Subcutaneous abdominal adipose tissue (tissue), 5 donors: ENCODE results near the gene ATP6V1B1.

ENCODE experiments used
- H3K27ac ChIP-seq: one replicate; pipeline ENCODE4 v1.7.0; 2013; ENCODE audit warnings: low read depth, mild to moderate bottlenecking, inconsistent platforms, low read length, moderate library complexity
- H3K27me3 ChIP-seq, 5 donors: one replicate each; pipeline ENCODE4 v1.7.0; 2013; ENCODE audit warnings: low read length in 5 of 5, inconsistent platforms in 1 of 5; ENCODE audit not compliant: control insufficient read depth in 5 of 5, insufficient read depth in 4 of 5
- H3K36me3 ChIP-seq, 5 donors: one replicate each; pipeline ENCODE4 v1.7.0; 2013; ENCODE audit warnings: low read length in 5 of 5; ENCODE audit not compliant: control insufficient read depth in 5 of 5, insufficient read depth in 5 of 5
- H3K4me1 ChIP-seq, 5 donors: one replicate each; pipeline ENCODE4 v1.7.0; 2013; ENCODE audit warnings: low read length in 5 of 5, mild to moderate bottlenecking in 3 of 5, moderate library complexity in 1 of 5; ENCODE audit not compliant: control insufficient read depth in 5 of 5, insufficient read depth in 5 of 5
- H3K4me3 ChIP-seq, 5 donors: one replicate each; pipeline ENCODE4 v1.7.0; 2013; ENCODE audit warnings: low read length in 5 of 5, low read depth in 1 of 5
- H3K9ac ChIP-seq, 5 donors: one replicate each; pipeline ENCODE4 v1.7.0; 2013; ENCODE audit warnings: low read length in 5 of 5, mild to moderate bottlenecking in 4 of 5, moderate library complexity in 3 of 5
- H3K9me3 ChIP-seq, 5 donors: one replicate each; pipeline ENCODE4 v1.7.0; 2013; ENCODE audit warnings: low read length in 5 of 5; ENCODE audit not compliant: control insufficient read depth in 5 of 5
- donor health status: healthy.
- donor health status: healthy.
- donor health status: healthy.
- donor health status: healthy.
- donor health status: healthy.

The ATP6V1B1 gene

GRCh38 chr2:70979626-70980025 lies 43.9 kb downstream of the ATP6V1B1 start:
- peaks cover 6 to 26% (median 14%) of the 10 kb centered on the region in 5 donors for H3K4me1 ChIP-seq
- H3K36me3 ChIP-seq = peaks cover 0 to 11% (median 9%) of the 10 kb centered on the region in 5 donors
- no peaks in the 10 kb centered on the region for H3K27me3 ChIP-seq
- peak overlapping the region in 1 of 5 donors; percentile 89 for H3K9ac ChIP-seq
- H3K27ac ChIP-seq = peak overlapping the region; percentile 98
- H3K9me3 ChIP-seq = no peaks in the 10 kb centered on the region
- H3K4me3 ChIP-seq = peak overlapping the region in 1 of 5 donors; percentile 49

GRCh38 chr2:70981421-70981820 lies 45.7 kb downstream of the ATP6V1B1 start:
- Histone ChIP-seq H3K9ac (no peak overlapping the region), H3K27me3 (no peaks in the 10 kb centered on the region), H3K36me3 (peaks cover 0 to 20% (median 19%) of the 10 kb centered on the region in 5 donors), H3K27ac (no peak overlapping the region), H3K4me3 (no peak overlapping the region), H3K9me3 (no peaks in the 10 kb centered on the region), H3K4me1 (peaks cover 6 to 36% (median 23%) of the 10 kb centered on the region in 5 donors)

- no peak overlapping the region for H3K4me3 ChIP-seq
- H3K27ac ChIP-seq = no peak overlapping the region
- H3K4me1 ChIP-seq = peaks cover 6 to 33% (median 22%) of the 10 kb centered on the region in 5 donors
- H3K27me3 ChIP-seq = no peaks in the 10 kb centered on the region
- no peaks in the 10 kb centered on the region for H3K9me3 ChIP-seq
- peaks cover 0 to 28% (median 26%) of the 10 kb centered on the region in 5 donors for H3K36me3 ChIP-seq
- no peak overlapping the region for H3K9ac ChIP-seq
These were observed 46.4 kb downstream of the ATP6V1B1 start for GRCh38 chr2:70981866-70982810.

GRCh38 chr2:70982971-70983370 lies 47.3 kb downstream of the ATP6V1B1 start:
- Histone ChIP-seq H3K4me1 (peaks cover 5 to 33% (median 22%) of the 10 kb centered on the region in 5 donors), H3K9me3 (no peaks in the 10 kb centered on the region), H3K4me3 (no peak overlapping the region), H3K27ac (no peak overlapping the region), H3K27me3 (no peaks in the 10 kb centered on the region), H3K36me3 (peaks cover 0 to 34% (median 30%) of the 10 kb centered on the region in 5 donors), H3K9ac (no peak overlapping the region)

GRCh38 chr2:70983506-70984227 lies 48.0 kb downstream of the ATP6V1B1 start:
- no peak overlapping the region for H3K27ac ChIP-seq
- no peaks in the 10 kb centered on the region for H3K9me3 ChIP-seq
- no peak overlapping the region for H3K4me3 ChIP-seq
- no peak overlapping the region for H3K9ac ChIP-seq
- H3K36me3 ChIP-seq = peaks cover 0 to 41% (median 37%) of the 10 kb centered on the region in 5 donors
- no peaks in the 10 kb centered on the region for H3K27me3 ChIP-seq
- peaks cover 3 to 36% (median 22%) of the 10 kb centered on the region in 5 donors for H3K4me1 ChIP-seq

GRCh38 chr2:70984228-70984575 lies 48.5 kb downstream of the ATP6V1B1 start:
- peaks cover 3 to 34% (median 19%) of the 10 kb centered on the region in 5 donors for H3K4me1 ChIP-seq
- H3K9me3 ChIP-seq = no peaks in the 10 kb centered on the region
- H3K4me3 ChIP-seq = no peak overlapping the region
- H3K27me3 ChIP-seq = no peaks in the 10 kb centered on the region
- no peak overlapping the region for H3K9ac ChIP-seq
- no peak overlapping the region for H3K27ac ChIP-seq
- H3K36me3 ChIP-seq = peaks cover 0 to 46% (median 43%) of the 10 kb centered on the region in 5 donors

GRCh38 chr2:70984576-70985282 lies 49.0 kb downstream of the ATP6V1B1 start:
- H3K36me3 ChIP-seq = peaks cover 3 to 52% (median 48%) of the 10 kb centered on the region in 5 donors
- peaks cover 3 to 28% (median 19%) of the 10 kb centered on the region in 5 donors for H3K4me1 ChIP-seq
- H3K4me3 ChIP-seq = no peak overlapping the region
- no peak overlapping the region for H3K9ac ChIP-seq
- H3K27me3 ChIP-seq = no peaks in the 10 kb centered on the region
- H3K27ac ChIP-seq = no peak overlapping the region
- H3K9me3 ChIP-seq = no peaks in the 10 kb centered on the region

- Histone ChIP-seq H3K4me3 (no peak overlapping the region), H3K27ac (no peak overlapping the region), H3K36me3 (peaks cover 5 to 57% (median 54%) of the 10 kb centered on the region in 5 donors)
These were observed 49.6 kb downstream of the ATP6V1B1 start for GRCh38 chr2:70985283-70985688.

GRCh38 chr2:70985956-70986355 lies 50.3 kb downstream of the ATP6V1B1 start:
- Histone ChIP-seq H3K27me3 (no peaks in the 10 kb centered on the region), H3K4me1 (peaks cover 3 to 28% (median 19%) of the 10 kb centered on the region in 5 donors), H3K4me3 (no peak overlapping the region), H3K27ac (no peak overlapping the region), H3K9me3 (no peaks in the 10 kb centered on the region), H3K36me3 (peaks cover 5 to 64% (median 60%) of the 10 kb centered on the region in 5 donors), H3K9ac (no peak overlapping the region)

More at GRCh38 chr2:70985283-70985688, 49.6 kb downstream of the ATP6V1B1 start:
- peaks cover 3 to 28% (median 19%) of the 10 kb centered on the region in 5 donors for H3K4me1 ChIP-seq
- no peaks in the 10 kb centered on the region for H3K9me3 ChIP-seq
- H3K9ac ChIP-seq = no peak overlapping the region
- H3K27me3 ChIP-seq = no peaks in the 10 kb centered on the region
